ENCODE measurements around the gene GZMB.

GZMB gene

DNA sequence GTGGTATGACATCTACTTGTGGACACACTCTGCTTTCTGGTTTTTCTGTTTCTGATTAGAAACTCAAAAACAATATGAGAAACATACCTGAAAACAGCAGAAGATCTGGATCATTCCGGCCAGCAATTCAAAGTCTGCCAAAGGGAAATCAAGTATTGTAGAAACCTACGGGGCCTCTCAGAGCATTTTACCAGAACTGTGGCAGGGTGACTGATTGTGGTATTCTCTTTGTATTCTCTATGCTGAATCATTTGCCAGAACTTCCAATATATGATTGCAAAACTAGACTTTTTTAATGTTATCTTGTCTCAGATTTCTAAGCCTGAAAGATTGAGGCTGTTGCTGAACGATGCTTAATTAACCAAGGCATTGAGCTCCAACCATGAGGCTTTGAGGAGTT lies 5.9 kb upstream of the GZMB start:
- Histone ChIP-seq H2BK15ac (ENCODE audit: low read length) (no peak overlapping the region), H3K18ac (ENCODE audit: low read length) (no peak overlapping the region), H3K4ac (ENCODE audit: low read length) (no peak overlapping the region), H2BK5ac (ENCODE audit: low read length) (no peak overlapping the region), H3K4me1 (ENCODE audit: control insufficient read depth in 2 of 2, insufficient read depth in 1 of 2, low read depth in 1 of 2, low read length in 2 of 2) (no peaks in the 10 kb centered on the region), H3K79me1 (ENCODE audit: low read depth, low read length) (no peaks in the 10 kb centered on the region), H2BK12ac (ENCODE audit: low read length) (no peak overlapping the region), H3K27ac (replicated peaks; ENCODE audit: low read length) (no peak overlapping the region), H2AK5ac (ENCODE audit: low read depth, low read length) (no peak overlapping the region), H3K14ac (ENCODE audit: low read length) (no peak overlapping the region), H2BK120ac (ENCODE audit: low read depth, low read length) (no peak overlapping the region), H3K23ac (ENCODE audit: low read depth, low read length, poor library complexity) (no peak overlapping the region), H4K8ac (ENCODE audit: low read depth, low read length) (no peak overlapping the region), H3K9ac (ENCODE audit: low read depth, low read length, poor library complexity) (no peak overlapping the region), H3K36me3 (replicated peaks in 1 of 2; ENCODE audit: control insufficient read depth in 2 of 2, insufficient read depth in 2 of 2, low read length in 2 of 2) (no peaks in the 10 kb centered on the region), H4K91ac (ENCODE audit: low read depth, low read length, poor library complexity) (no peak overlapping the region), H3K27me3 (ENCODE audit: control insufficient read depth in 3 of 3, insufficient read depth in 3 of 3, low read depth in 1 of 3, low read length in 3 of 3) (no peaks in the 10 kb centered on the region), H3K9me3 (replicated peaks in 1 of 2; ENCODE audit: control insufficient read depth in 2 of 2, insufficient read depth in 1 of 2, low read depth in 1 of 2, low read length in 2 of 2) (peaks cover 0 to 5% of the 10 kb centered on the region in 2 donors), H3K4me3 (ENCODE audit: low read length in 2 of 2) (no peak overlapping the region), H2AFZ (ENCODE audit: low read length) (no peak overlapping the region), H3K4me2 (ENCODE audit: insufficient read depth, low read length, poor library complexity, severe bottlenecking) (no peak overlapping the region)
- DNase-seq (ENCODE audit: low spot score): no peak
- no CpG with 5 or more reads among the region's 3 CpGs for WGBS, 2 donors (ENCODE audit: extremely low coverage in 2 of 2, insufficient read length in 2 of 2, insufficient replicate concordance in 1 of 2)

GRCh38 chr14:24639270-24639669 lies 5.3 kb upstream of the GZMB start:
- H3K9me3 ChIP-seq (replicated peaks in 1 of 2; ENCODE audit: control insufficient read depth in 2 of 2, insufficient read depth in 1 of 2, low read depth in 1 of 2, low read length in 2 of 2): peaks cover 0 to 5% of the 10 kb centered on the region in 2 donors
- no peak overlapping the region for H4K91ac ChIP-seq (ENCODE audit: low read depth, low read length, poor library complexity)
- no peak overlapping the region for H4K8ac ChIP-seq (ENCODE audit: low read depth, low read length)
- H3K27ac ChIP-seq (replicated peaks; ENCODE audit: low read length): no peak overlapping the region
- H2BK15ac ChIP-seq (ENCODE audit: low read length): no peak overlapping the region
- H3K79me1 ChIP-seq (ENCODE audit: low read depth, low read length): no peaks in the 10 kb centered on the region
- no peak overlapping the region for H2BK120ac ChIP-seq (ENCODE audit: low read depth, low read length)
- no peak for DNase-seq (ENCODE audit: low spot score)
- no CpG with 5 or more reads among the region's 3 CpGs for WGBS, 2 donors (ENCODE audit: extremely low coverage in 2 of 2, insufficient read length in 2 of 2, insufficient replicate concordance in 1 of 2)
- no peak overlapping the region for H2BK5ac ChIP-seq (ENCODE audit: low read length)
- no peak overlapping the region for H2AK5ac ChIP-seq (ENCODE audit: low read depth, low read length)
- H2AFZ ChIP-seq (ENCODE audit: low read length): no peak overlapping the region
- H3K4me3 ChIP-seq (ENCODE audit: low read length in 2 of 2): no peak overlapping the region
- no peak overlapping the region for H3K4me2 ChIP-seq (ENCODE audit: insufficient read depth, low read length, poor library complexity, severe bottlenecking)
- no peak overlapping the region for H3K23ac ChIP-seq (ENCODE audit: low read depth, low read length, poor library complexity)
- H3K36me3 ChIP-seq (replicated peaks in 1 of 2; ENCODE audit: control insufficient read depth in 2 of 2, insufficient read depth in 2 of 2, low read length in 2 of 2): no peaks in the 10 kb centered on the region
- H3K27me3 ChIP-seq (ENCODE audit: control insufficient read depth in 3 of 3, insufficient read depth in 3 of 3, low read depth in 1 of 3, low read length in 3 of 3): no peaks in the 10 kb centered on the region
- H2BK12ac ChIP-seq (ENCODE audit: low read length): no peak overlapping the region
- H3K14ac ChIP-seq (ENCODE audit: low read length): no peak overlapping the region
- H3K4ac ChIP-seq (ENCODE audit: low read length): no peak overlapping the region
- H3K9ac ChIP-seq (ENCODE audit: low read depth, low read length, poor library complexity): no peak overlapping the region
- H3K4me1 ChIP-seq (ENCODE audit: control insufficient read depth in 2 of 2, insufficient read depth in 1 of 2, low read depth in 1 of 2, low read length in 2 of 2): no peaks in the 10 kb centered on the region
- H3K18ac ChIP-seq (ENCODE audit: low read length): no peak overlapping the region

GRCh38 chr14:24633353-24633752 lies 637 bp downstream of the GZMB start:
- H3K27me3 ChIP-seq (ENCODE audit: control insufficient read depth in 3 of 3, insufficient read depth in 3 of 3, low read depth in 1 of 3, low read length in 3 of 3): no peaks in the 10 kb centered on the region

GRCh38 chr14:24632761-24633160 lies 1.2 kb downstream of the GZMB start:
- Histone ChIP-seq H3K4me2 (ENCODE audit: insufficient read depth, low read length, poor library complexity, severe bottlenecking) (no peak overlapping the region), H3K9ac (ENCODE audit: low read depth, low read length, poor library complexity) (no peak overlapping the region), H3K4ac (ENCODE audit: low read length) (no peak overlapping the region), H3K36me3 (replicated peaks in 1 of 2; ENCODE audit: control insufficient read depth in 2 of 2, insufficient read depth in 2 of 2, low read length in 2 of 2) (no peaks in the 10 kb centered on the region), H3K9me3 (replicated peaks in 1 of 2; ENCODE audit: control insufficient read depth in 2 of 2, insufficient read depth in 1 of 2, low read depth in 1 of 2, low read length in 2 of 2) (peaks cover 0 to 10% of the 10 kb centered on the region in 2 donors), H3K4me1 (ENCODE audit: control insufficient read depth in 2 of 2, insufficient read depth in 1 of 2, low read depth in 1 of 2, low read length in 2 of 2) (no peaks in the 10 kb centered on the region), H2AK5ac (ENCODE audit: low read depth, low read length) (no peak overlapping the region), H4K91ac (ENCODE audit: low read depth, low read length, poor library complexity) (no peak overlapping the region), H3K23ac (ENCODE audit: low read depth, low read length, poor library complexity) (no peak overlapping the region), H3K79me1 (ENCODE audit: low read depth, low read length) (no peaks in the 10 kb centered on the region), H3K14ac (ENCODE audit: low read length) (no peak overlapping the region), H2BK5ac (ENCODE audit: low read length) (no peak overlapping the region), H3K27me3 (ENCODE audit: control insufficient read depth in 3 of 3, insufficient read depth in 3 of 3, low read depth in 1 of 3, low read length in 3 of 3) (no peaks in the 10 kb centered on the region), H2BK12ac (ENCODE audit: low read length) (no peak overlapping the region), H4K8ac (ENCODE audit: low read depth, low read length) (no peak overlapping the region), H2BK15ac (ENCODE audit: low read length) (no peak overlapping the region), H2AFZ (ENCODE audit: low read length) (no peak overlapping the region), H3K4me3 (ENCODE audit: low read length in 2 of 2) (no peak overlapping the region), H2BK120ac (ENCODE audit: low read depth, low read length) (no peak overlapping the region), H3K18ac (ENCODE audit: low read length) (peak overlapping the region; percentile 8), H3K27ac (replicated peaks; ENCODE audit: low read length) (no peak overlapping the region)
- DNase-seq (ENCODE audit: low spot score): no peak
- no CpG with 5 or more reads among the region's 6 CpGs for WGBS, 2 donors (ENCODE audit: extremely low coverage in 2 of 2, insufficient read length in 2 of 2, insufficient replicate concordance in 1 of 2)

More at GRCh38 chr14:24633353-24633752, 637 bp downstream of the GZMB start:
- H3K4me2 ChIP-seq (ENCODE audit: insufficient read depth, low read length, poor library complexity, severe bottlenecking): no peak overlapping the region
- H3K9me3 ChIP-seq (replicated peaks in 1 of 2; ENCODE audit: control insufficient read depth in 2 of 2, insufficient read depth in 1 of 2, low read depth in 1 of 2, low read length in 2 of 2): peaks cover 0 to 10% of the 10 kb centered on the region in 2 donors
- no peak overlapping the region for H2BK5ac ChIP-seq (ENCODE audit: low read length)
- H3K79me1 ChIP-seq (ENCODE audit: low read depth, low read length): no peaks in the 10 kb centered on the region
- H4K8ac ChIP-seq (ENCODE audit: low read depth, low read length): no peak overlapping the region
- H3K18ac ChIP-seq (ENCODE audit: low read length): no peak overlapping the region
- H2BK12ac ChIP-seq (ENCODE audit: low read length): no peak overlapping the region
- no peak overlapping the region for H2AK5ac ChIP-seq (ENCODE audit: low read depth, low read length)
- no peak overlapping the region for H2AFZ ChIP-seq (ENCODE audit: low read length)
- no peak overlapping the region for H3K4ac ChIP-seq (ENCODE audit: low read length)
- no peak overlapping the region for H2BK120ac ChIP-seq (ENCODE audit: low read depth, low read length)
- no peaks in the 10 kb centered on the region for H3K36me3 ChIP-seq (replicated peaks in 1 of 2; ENCODE audit: control insufficient read depth in 2 of 2, insufficient read depth in 2 of 2, low read length in 2 of 2)
- no CpG with 5 or more reads among the region's 1 CpG for WGBS, 2 donors (ENCODE audit: extremely low coverage in 2 of 2, insufficient read length in 2 of 2, insufficient replicate concordance in 1 of 2)
- H3K4me1 ChIP-seq (ENCODE audit: control insufficient read depth in 2 of 2, insufficient read depth in 1 of 2, low read depth in 1 of 2, low read length in 2 of 2): no peaks in the 10 kb centered on the region
- H3K23ac ChIP-seq (ENCODE audit: low read depth, low read length, poor library complexity): no peak overlapping the region
- H3K14ac ChIP-seq (ENCODE audit: low read length): no peak overlapping the region
- H3K27ac ChIP-seq (replicated peaks; ENCODE audit: low read length): no peak overlapping the region
- H2BK15ac ChIP-seq (ENCODE audit: low read length): no peak overlapping the region
- no peak overlapping the region for H4K91ac ChIP-seq (ENCODE audit: low read depth, low read length, poor library complexity)
- no peak overlapping the region for H3K9ac ChIP-seq (ENCODE audit: low read depth, low read length, poor library complexity)
- no peak for DNase-seq (ENCODE audit: low spot score)
- H3K4me3 ChIP-seq (ENCODE audit: low read length in 2 of 2): no peak overlapping the region
